Retinal pigment epithelial cell (primary cell): Measurements from ENCODE around the gene NAA38.

ENCODE experiments used
- DNase-seq: peaks from one replicate; pipeline ENCODE4 v3.0.0-alpha.2; 2010; ENCODE audit warnings: low read depth
- H3K4me3 ChIP-seq: 2 replicates; pipeline ENCODE4 v1.5.1; 2011; ENCODE audit warnings: mild to moderate bottlenecking, low read length, control low read depth, moderate library complexity
- CTCF ChIP-seq: conservative IDR thresholded peaks from 2 replicates; pipeline ENCODE4 v1.5.1; 2011; ENCODE audit warnings: low read depth, low read length, control low read depth, inconsistent platforms

NAA38 gene

GRCh38 chr17:7885367-7886226 is 28.2 kb upstream of the NAA38 start:
- H3K4me3 ChIP-seq: peak overlapping the region; percentile 79
- DNase-seq: no peak
- TF ChIP-seq CTCF: no peak

- TF ChIP-seq CTCF: no peak
- H3K4me3 ChIP-seq: peak overlapping the region; percentile 79
- DNase-seq: no peak
Observed at GRCh38 chr17:7884581-7885366, 27.4 kb upstream of the NAA38 start.

GRCh38 chr17:7883781-7884386 is 26.5 kb upstream of the NAA38 start:
- no peak for TF ChIP-seq CTCF
- DNase-seq: no peak
- H3K4me3 ChIP-seq: peak overlapping the region; percentile 59

GRCh38 chr17:7882629-7883028 is 25.3 kb upstream of the NAA38 start:
- DNase-seq: no peak
- H3K4me3 ChIP-seq: no peak overlapping the region
- TF ChIP-seq CTCF: no peak

DNA sequence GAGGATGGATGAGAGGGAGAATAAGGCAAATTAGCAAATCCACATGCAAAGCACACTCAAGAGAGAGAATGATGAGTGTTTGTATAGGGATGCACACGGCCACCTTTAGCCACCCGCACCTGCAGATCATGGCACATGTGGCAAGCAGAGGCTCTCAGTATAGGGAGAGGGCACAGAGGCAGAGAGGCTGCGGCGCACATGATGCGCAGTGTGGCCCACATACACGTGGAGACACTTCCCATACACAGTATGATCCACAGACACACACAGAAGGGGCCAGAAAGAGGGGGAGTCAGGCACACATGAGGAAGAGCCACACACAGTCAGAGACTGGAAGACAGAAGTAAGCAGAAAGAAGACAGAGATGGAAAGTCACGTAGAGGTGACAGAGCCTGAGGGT is 24.7 kb upstream of the NAA38 start:
- no peak for TF ChIP-seq CTCF
- no peak overlapping the region for H3K4me3 ChIP-seq
- no peak for DNase-seq

DNA sequence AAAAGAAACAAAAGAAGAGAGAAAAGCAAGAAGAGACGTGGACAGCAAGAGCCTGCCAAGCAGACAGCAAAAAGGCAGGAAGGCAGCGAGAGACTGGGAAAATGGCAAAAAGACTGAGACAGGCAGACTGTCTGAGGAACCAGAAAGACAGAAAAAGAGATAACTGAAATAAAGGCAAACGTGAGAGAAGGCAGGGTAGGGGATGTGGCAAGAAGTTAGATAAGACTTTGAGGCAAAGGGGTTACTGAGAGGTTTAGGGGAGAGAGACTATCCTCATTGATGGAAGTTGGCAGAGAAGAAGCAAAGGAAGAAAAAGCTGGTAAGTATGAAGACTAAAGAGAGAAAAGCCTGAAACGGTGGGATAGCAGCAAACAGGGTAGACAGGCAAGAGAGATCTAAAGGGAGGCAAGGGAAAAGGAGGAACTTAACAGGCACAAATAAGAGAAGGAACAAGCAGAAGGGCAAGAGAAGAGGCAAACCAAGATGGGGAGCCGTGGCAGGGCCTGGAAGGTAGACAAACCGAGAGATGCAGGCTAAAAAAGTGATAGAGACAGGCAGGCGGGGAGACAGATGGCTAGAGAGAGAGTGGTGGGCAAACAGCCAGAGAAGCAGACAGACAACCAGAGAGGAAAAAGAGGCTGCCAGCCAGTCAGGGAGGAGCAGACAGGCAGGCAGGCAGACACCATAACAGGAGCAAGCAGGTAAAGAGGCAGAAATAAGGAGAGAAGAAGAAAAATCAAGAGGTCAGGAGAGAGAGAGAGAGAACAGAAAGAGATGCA is 24.1 kb upstream of the NAA38 start:
- H3K4me3 ChIP-seq: no peak overlapping the region
- DNase-seq: no peak
- no peak for TF ChIP-seq CTCF
